HT-29 (cell line): Measurements from ENCODE around the gene RPAIN. TPM values are rescaled to one million over a fixed set of nuclear protein-coding genes. Genes with fewer than 3 reads are reported as not detected.
"Not testable (repeated sequence)": the region's sequence is repeated elsewhere in the genome, so short reads cannot be mapped to it uniquely, and the experiment has no call there.

ENCODE experiments used
- DNase-seq: peaks from one replicate; pipeline ENCODE4 v3.0.0-alpha.2; 2015; ENCODE audit warnings: low spot score
- total RNA-seq: library from RNA; depleted of rRNA; stranded (reverse); fragments of >200 nt; shearing (Covaris generic); gene quantifications from 2 replicates; pipeline ENCODE4 v1.2.3, GENCODE V29; 2014

The RPAIN gene
- total RNA-seq, 1 experiment from 2014 or later = 38.5 TPM

DNA sequence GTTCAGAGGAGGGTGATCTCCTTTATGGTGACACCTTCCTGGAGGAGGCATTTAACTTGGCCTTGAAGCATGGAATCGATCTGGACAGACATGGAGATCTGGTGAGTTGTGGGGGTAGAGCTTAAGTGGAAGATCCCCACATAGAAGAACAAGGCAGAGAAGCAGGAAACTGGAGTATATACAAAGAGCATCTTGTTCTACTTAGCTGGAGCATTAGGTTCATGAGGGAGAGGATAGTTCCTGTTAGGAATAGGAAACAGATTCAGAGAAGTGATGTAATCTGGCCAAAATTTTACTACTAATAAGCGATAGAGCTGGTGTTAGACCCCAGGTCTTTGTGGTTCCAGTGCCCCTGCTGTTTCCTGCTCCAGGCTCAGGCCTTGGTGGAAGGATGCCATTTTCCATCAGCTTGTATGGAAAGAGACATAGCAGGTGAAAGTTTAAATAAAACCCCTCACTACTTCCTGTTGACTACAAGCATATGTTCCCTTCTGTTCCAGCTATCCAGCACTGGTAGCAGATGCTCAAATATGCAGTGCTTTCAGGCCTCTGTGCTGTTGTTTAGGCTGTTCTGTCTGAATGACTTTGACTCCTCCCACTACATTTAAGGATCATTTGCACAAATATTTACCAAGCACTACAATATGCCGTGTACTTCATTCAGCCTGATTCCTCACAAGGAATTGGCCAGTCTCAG is 9.4 kb downstream of the RPAIN start:
- DNase-seq = no peak

- DNase-seq = no peak
Measured at GRCh38 chr17:5430413-5430999, 10.5 kb downstream of the RPAIN start.

DNA sequence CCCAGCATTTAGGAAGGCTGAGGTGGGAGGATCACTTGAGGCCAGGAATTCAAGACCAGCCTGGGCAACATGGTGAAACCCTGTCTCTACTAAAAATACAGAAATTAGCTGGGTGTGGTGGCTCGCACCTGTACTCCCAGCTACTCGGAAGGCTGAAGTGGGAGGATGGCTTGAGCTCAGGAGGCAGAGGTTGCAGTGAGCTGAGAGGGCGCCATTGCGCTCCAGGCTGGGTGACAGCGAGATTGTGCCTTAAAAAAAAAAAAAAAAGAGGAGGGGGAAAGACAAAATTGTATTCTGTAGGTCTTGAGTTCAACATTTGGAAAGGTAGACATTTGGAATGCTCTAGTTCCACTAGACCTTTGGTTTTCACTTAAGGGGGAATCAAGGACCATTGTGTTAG is 11.3 kb downstream of the RPAIN start:
- DNase-seq = not testable (repeated sequence)

GRCh38 chr17:5431949-5432556 is 12.1 kb downstream of the RPAIN start:
- DNase-seq = no peak

DNA sequence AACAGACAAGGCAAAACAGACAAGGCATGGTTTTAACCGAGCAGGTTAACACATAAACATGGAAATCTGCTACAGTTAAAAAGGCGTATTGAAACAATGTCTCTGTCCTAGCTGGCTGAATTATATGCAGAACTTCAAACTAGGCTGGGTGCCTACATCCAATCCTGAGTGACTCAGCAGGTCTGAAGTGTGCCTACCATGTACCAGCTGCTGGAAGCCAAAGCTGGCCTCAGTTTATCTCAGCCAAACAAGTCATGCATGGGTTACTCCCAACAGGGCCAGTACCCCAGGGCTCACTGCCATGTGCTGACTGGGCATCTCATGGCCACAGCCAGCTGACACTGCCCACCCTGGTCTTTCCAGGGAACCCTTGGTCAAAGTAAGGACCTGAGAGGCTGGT is 15.0 kb downstream of the RPAIN start:
- no peak for DNase-seq

DNA sequence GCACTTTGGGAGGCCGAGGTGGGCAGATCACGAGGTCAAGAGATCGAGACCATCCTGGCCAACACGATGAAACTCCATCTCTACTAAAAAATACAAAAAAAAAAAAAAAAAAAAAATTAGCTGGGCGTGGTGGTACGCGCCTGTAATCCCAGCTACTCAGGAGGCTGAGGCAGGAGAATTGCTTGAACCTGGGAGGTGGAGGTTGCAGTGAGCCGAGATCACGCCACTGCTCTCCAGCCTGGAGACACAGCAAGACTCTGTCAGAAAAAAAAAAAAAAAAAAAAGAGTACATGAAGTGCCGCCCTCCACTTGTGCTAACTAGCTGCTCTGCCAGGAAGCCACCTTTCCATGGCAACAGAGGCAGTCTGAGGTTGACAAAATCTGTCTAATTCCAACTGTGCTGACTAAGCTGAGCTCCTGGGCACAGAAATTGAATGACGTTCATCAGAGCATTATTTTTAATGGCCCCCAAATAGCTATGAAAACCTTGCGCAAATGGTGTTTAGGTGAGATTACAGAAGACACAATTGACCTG is 15.9 kb downstream of the RPAIN start:
- DNase-seq = not testable (repeated sequence)

DNA sequence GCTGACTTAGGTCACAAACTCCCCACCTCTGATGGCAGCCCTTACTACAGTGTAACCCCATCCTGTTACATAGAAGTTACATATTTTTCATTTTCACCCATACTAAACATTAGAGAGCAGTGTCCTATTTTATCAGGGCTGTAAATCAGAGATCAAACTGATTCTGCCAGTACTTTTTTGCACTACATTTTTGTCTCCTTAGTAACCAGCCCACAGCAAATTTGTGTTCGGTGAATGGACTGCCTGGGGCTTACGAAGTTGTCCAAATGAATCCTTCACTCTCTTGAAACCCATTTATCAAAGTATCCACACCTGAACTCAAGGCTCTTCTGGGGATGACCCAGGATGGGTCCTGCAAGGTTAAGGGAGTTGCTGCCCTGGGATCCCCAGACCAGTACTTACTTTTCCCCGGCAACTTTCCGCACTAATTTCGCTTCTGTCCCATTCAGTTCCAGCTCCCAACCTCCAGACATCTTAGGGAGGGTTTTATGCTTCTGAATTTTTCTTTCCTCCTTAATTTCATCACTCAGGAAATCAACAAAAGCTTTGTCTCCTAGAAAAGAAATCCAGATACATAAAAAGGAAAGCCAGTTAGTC is 17.8 kb downstream of the RPAIN start:
- DNase-seq = no peak

DNA sequence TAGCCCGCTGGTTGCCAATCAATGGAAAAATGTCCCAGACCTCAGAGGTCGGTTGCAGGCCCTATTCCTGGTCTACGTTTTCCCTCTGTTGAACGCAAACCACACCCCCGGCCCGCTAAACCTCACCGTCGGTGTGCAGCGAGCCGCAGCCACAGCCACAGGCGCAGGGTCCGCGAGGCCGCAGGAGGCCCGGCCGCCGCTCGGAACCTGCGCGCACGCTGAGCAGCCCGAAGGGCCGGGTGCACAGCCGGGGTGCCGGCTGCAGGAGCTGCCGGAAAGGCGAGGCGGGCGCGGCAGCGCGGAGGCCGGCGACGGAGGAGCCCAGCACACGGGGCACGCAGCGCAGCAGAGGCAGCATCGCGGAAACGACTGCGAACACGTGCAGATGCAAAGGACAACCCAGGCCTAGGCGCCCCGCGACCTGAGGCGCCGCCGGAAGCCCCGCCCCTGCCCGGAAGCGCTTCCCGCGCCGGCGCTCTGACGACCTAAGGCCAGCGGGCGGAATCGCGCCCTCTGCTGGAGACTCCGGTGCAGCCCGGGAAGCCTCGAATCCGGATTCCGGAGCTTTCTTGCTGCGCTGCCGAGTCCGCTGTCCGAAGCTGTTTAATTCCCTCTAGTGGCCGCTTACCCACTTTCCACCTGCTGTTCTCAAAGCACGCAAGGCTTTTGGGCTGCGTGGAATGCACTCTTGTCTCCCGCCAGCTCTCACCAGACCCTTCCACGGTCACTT is 18.9 kb downstream of the RPAIN start, which contains the start of gene C1QBP:
C1QBP (minus strand) TSS at position 440 of the 730 bp plus-strand sequence; CDS start at position 358, 82 bp downstream.
- DNase-seq = peak; percentile 91

- DNase-seq = no peak
Measured at GRCh38 chr17:5439446-5439764, 19.4 kb downstream of the RPAIN start.

GRCh38 chr17:5443728-5444127 is 23.7 kb downstream of the RPAIN start:
- DNase-seq = no peak

DNA sequence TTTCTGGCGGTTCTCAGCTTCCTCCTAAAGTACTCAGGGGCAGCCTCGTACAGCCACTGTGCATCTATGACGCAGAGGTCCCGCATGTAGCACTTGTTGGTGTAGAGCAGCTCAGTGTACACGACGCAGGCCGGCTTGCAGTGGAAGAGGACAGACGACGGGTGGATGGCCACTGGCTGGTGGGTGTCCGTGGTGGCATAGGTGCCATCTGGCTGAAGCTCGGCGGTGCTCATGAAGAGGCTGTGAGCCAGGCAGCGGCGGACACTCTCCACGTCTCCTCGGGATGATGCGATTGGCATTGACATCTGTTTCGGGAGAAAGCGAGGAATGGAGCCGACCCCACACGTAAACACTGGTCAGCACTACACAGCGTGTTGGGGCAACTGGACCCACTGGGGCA is 24.2 kb downstream of the RPAIN start:
- DNase-seq = no peak

GRCh38 chr17:5446786-5447185 is 26.8 kb downstream of the RPAIN start:
- DNase-seq = no peak

GRCh38 chr17:5464717-5465507 is 44.9 kb downstream of the RPAIN start:
- no peak for DNase-seq

GRCh38 chr17:5466295-5466694 is 46.3 kb downstream of the RPAIN start:
- no peak for DNase-seq

DNA sequence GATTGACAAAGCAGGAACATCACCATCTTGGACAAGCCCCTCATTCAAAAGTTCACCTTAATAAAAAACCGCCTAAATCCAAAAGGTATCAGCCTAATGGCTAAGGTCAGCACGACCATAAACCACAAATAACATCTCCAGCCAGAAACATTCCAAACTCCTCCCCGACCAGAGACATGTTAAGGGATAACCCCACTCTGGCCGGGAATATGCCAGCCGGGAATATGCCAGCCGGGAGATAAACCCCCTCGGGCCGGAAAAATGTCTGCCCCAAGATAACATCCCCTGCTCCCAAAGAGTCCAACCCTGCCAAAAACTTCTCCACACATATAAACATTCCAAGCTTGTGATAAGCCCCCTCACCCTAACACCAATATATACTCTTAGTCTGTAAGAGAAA is 47.4 kb downstream of the RPAIN start:
- peak; percentile 5 for DNase-seq

- DNase-seq = no peak
Measured at GRCh38 chr17:5468075-5468473, 48.1 kb downstream of the RPAIN start.

DNA sequence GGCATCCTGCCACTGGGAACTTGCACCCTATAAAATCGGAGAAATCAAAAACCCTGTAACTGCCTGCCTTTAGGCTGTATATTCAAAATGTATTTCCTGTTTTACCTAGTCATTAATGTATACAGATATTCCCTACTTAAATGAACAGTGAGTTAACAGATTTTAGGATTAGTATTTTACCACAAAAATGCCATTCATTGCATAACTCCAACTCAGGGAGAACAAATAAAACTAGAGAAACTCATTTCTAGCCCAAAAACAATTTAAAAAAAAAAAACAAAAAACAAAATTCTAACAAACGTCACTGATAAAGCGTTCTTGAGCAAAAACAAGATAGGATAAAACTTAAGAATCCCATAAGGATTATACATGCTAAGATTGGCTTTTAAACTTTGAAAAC is 52.5 kb downstream of the RPAIN start:
- no peak for DNase-seq

DNA sequence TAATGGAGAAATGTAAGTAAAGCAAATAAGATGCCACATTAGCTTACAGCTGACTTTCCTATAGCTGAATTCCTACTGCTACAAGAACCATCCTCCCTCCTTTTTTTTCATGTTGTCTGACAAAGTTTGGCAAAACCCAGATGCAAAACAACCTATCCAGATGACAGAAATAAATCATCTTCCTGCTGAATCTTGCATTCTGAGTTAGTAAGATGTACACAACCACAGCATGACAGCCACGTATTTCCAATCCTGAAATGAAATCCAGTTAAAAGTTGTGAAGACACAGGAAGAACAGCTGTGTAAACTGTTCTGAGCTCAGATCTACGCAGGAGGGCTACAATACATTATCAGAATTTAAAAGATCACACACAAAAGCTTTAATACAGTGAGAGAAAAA is 53.9 kb downstream of the RPAIN start:
- no peak for DNase-seq

- DNase-seq = no peak
Measured at GRCh38 chr17:5478992-5479391, 59.0 kb downstream of the RPAIN start.

DNA sequence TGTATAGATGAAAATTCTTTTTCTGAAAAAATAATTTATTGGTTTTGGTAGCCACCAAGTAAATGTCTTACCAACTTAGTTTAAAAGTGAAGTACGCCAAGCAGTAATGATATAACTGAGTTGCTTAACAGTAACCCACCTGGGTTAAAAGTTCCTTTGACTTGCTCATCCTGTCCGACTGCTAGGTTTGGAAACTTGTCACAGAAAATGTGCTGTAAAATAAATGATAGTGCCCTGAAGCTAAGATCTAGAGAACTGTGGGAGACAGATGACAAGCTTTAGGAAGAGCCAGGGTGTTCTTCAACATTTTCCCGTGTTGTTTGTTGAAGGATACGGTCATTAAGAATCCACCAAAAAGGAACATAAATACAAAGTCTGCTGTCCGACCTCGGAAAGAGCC is 61.0 kb downstream of the RPAIN start:
- no peak for DNase-seq

GRCh38 chr17:5481451-5481850 is 61.5 kb downstream of the RPAIN start:
- DNase-seq = no peak
